Stimulated activated CD8-positive, alpha-beta memory T cell treated with anti-CD3 and anti-CD28 coated beads, Interleukin-15, amount 100 ng/mL, for 24 hours (primary cell): Measurements from ENCODE around the gene CEBPE.

Source experiments
- DNase-seq: peaks from one replicate; pipeline ENCODE4 v3.0.0-alpha.2; 2020; ENCODE audit warnings: low read depth

The CEBPE gene

GRCh38 chr14:23143911-23144310 is 24.9 kb upstream of the CEBPE start:
- no peak for DNase-seq

- no peak for DNase-seq
Observed at GRCh38 chr14:23142826-23143225, 23.8 kb upstream of the CEBPE start.

- no peak for DNase-seq
Observed at GRCh38 chr14:23141706-23142444, 22.8 kb upstream of the CEBPE start.

GRCh38 chr14:23140371-23140770 is 21.3 kb upstream of the CEBPE start:
- DNase-seq: no peak

- no peak for DNase-seq
Observed at GRCh38 chr14:23139874-23140273, 20.8 kb upstream of the CEBPE start.

- DNase-seq: no peak
Observed at GRCh38 chr14:23137813-23138535, 18.9 kb upstream of the CEBPE start.

GRCh38 chr14:23137192-23137812 is 18.2 kb upstream of the CEBPE start:
- DNase-seq: no peak

- DNase-seq: no peak
Observed at GRCh38 chr14:23136566-23137133, 17.6 kb upstream of the CEBPE start.

- no peak for DNase-seq
Observed at GRCh38 chr14:23132970-23133369, 13.9 kb upstream of the CEBPE start.

- DNase-seq: no peak
Observed at GRCh38 chr14:23131482-23131881, 12.4 kb upstream of the CEBPE start.

- no peak for DNase-seq
Observed at GRCh38 chr14:23130871-23131270, 11.8 kb upstream of the CEBPE start.

GRCh38 chr14:23129759-23130316 is 10.8 kb upstream of the CEBPE start:
- no peak for DNase-seq

GRCh38 chr14:23128969-23129758 is 10.1 kb upstream of the CEBPE start:
- no peak for DNase-seq

GRCh38 chr14:23127861-23128260 is 8.8 kb upstream of the CEBPE start:
- DNase-seq: no peak

GRCh38 chr14:23126548-23127278 is 7.7 kb upstream of the CEBPE start:
- no peak for DNase-seq

GRCh38 chr14:23125933-23126524 is 7.0 kb upstream of the CEBPE start:
- no peak for DNase-seq

GRCh38 chr14:23125011-23125410 is 6.0 kb upstream of the CEBPE start:
- no peak for DNase-seq

- DNase-seq: no peak
Observed at GRCh38 chr14:23124337-23124954, 5.4 kb upstream of the CEBPE start.

- no peak for DNase-seq
Observed at GRCh38 chr14:23123419-23123818, 4.4 kb upstream of the CEBPE start.

- no peak for DNase-seq
Observed at GRCh38 chr14:23122086-23122485, 3.0 kb upstream of the CEBPE start.
